ENCODE measurements around the gene BEND7.

Gene BEND7

GRCh38 chr10:13521026-13521425, 7.8 kb downstream of the BEND7 start:
- DNase-seq (ENCODE audit: low read depth in 3 of 3, low spot score in 1 of 3), result no peak

- DNase-seq (ENCODE audit: low read depth in 3 of 3, low spot score in 1 of 3), result no peak
These were observed 8.6 kb downstream of the BEND7 start for GRCh38 chr10:13520194-13520593.

- DNase-seq (ENCODE audit: low read depth in 3 of 3, low spot score in 1 of 3), result no peak
These were observed 10.6 kb downstream of the BEND7 start for GRCh38 chr10:13518076-13518692.

GRCh38 chr10:13517675-13518074, 11.1 kb downstream of the BEND7 start:
- DNase-seq (ENCODE audit: low read depth in 3 of 3, low spot score in 1 of 3), result no peak

GRCh38 chr10:13516176-13516575, 12.6 kb downstream of the BEND7 start:
- no peak for DNase-seq (ENCODE audit: low read depth in 3 of 3, low spot score in 1 of 3)

- no peak for DNase-seq (ENCODE audit: low read depth in 3 of 3, low spot score in 1 of 3)
These were observed 13.3 kb downstream of the BEND7 start for GRCh38 chr10:13515467-13515866.

- no peak for DNase-seq (ENCODE audit: low read depth in 3 of 3, low spot score in 1 of 3)
These were observed 14.5 kb downstream of the BEND7 start for GRCh38 chr10:13514296-13514695.

- DNase-seq (ENCODE audit: low read depth in 3 of 3, low spot score in 1 of 3), result no peak
These were observed 16.2 kb downstream of the BEND7 start for GRCh38 chr10:13512564-13512963.

GRCh38 chr10:13511409-13511808, 17.4 kb downstream of the BEND7 start:
- no peak for DNase-seq (ENCODE audit: low read depth in 3 of 3, low spot score in 1 of 3)

GRCh38 chr10:13505052-13505680, 23.6 kb downstream of the BEND7 start:
- no peak for DNase-seq (ENCODE audit: low read depth in 3 of 3, low spot score in 1 of 3)

- DNase-seq (ENCODE audit: low read depth in 3 of 3, low spot score in 1 of 3), result no peak
These were observed 24.9 kb downstream of the BEND7 start for GRCh38 chr10:13503745-13504463.

GRCh38 chr10:13502380-13502779, 26.4 kb downstream of the BEND7 start:
- DNase-seq (ENCODE audit: low read depth in 3 of 3, low spot score in 1 of 3), result no peak

- no peak for DNase-seq (ENCODE audit: low read depth in 3 of 3, low spot score in 1 of 3)
These were observed 28.6 kb downstream of the BEND7 start for GRCh38 chr10:13500201-13500600.

GRCh38 chr10:13499150-13499549, 29.7 kb downstream of the BEND7 start:
- DNase-seq (ENCODE audit: low read depth in 3 of 3, low spot score in 1 of 3), result no peak

- no peak for DNase-seq (ENCODE audit: low read depth in 3 of 3, low spot score in 1 of 3)
These were observed 31.9 kb downstream of the BEND7 start for GRCh38 chr10:13496931-13497330.

GRCh38 chr10:13496164-13496563, 32.6 kb downstream of the BEND7 start:
- DNase-seq (ENCODE audit: low read depth in 3 of 3, low spot score in 1 of 3), result no peak

GRCh38 chr10:13492493-13493180, 36.2 kb downstream of the BEND7 start:
- DNase-seq (ENCODE audit: low read depth in 3 of 3, low spot score in 1 of 3), result no peak

- no peak for DNase-seq (ENCODE audit: low read depth in 3 of 3, low spot score in 1 of 3)
These were observed 37.0 kb downstream of the BEND7 start for GRCh38 chr10:13491747-13492360.

- DNase-seq (ENCODE audit: low read depth in 3 of 3, low spot score in 1 of 3), result no peak
These were observed 38.3 kb downstream of the BEND7 start for GRCh38 chr10:13490503-13490902.

GRCh38 chr10:13489035-13489599, 39.7 kb downstream of the BEND7 start:
- DNase-seq (ENCODE audit: low read depth in 3 of 3, low spot score in 1 of 3), result no peak

GRCh38 chr10:13485623-13486022, 43.2 kb downstream of the BEND7 start:
- DNase-seq (ENCODE audit: low read depth in 3 of 3, low spot score in 1 of 3), result no peak
